AG09309 (cell line): ENCODE data around the gene MTMR6.

ENCODE experiments used
- DNase-seq: peaks from one replicate; pipeline ENCODE4 v3.0.0-alpha.2; 2010; ENCODE audit warnings: low read depth
- H3K4me3 ChIP-seq: 2 replicates; pipeline ENCODE4 v1.5.1; 2011; ENCODE audit warnings: mild to moderate bottlenecking, low read depth, low read length, moderate library complexity; ENCODE audit not compliant: control insufficient read depth
- CTCF ChIP-seq: IDR thresholded peaks from 2 replicates; pipeline ENCODE4 v1.5.1; 2011; ENCODE audit warnings: mild to moderate bottlenecking, low read depth, low read length, inconsistent platforms; ENCODE audit not compliant: insufficient read depth, control insufficient read depth; ENCODE audit errors: missing control alignments

MTMR6 gene

GRCh38 chr13:25200783-25201182 lies 86.5 kb downstream of the MTMR6 start:
- no peak for TF ChIP-seq CTCF
- no peak for DNase-seq
- H3K4me3 ChIP-seq, result no peak overlapping the region

DNA sequence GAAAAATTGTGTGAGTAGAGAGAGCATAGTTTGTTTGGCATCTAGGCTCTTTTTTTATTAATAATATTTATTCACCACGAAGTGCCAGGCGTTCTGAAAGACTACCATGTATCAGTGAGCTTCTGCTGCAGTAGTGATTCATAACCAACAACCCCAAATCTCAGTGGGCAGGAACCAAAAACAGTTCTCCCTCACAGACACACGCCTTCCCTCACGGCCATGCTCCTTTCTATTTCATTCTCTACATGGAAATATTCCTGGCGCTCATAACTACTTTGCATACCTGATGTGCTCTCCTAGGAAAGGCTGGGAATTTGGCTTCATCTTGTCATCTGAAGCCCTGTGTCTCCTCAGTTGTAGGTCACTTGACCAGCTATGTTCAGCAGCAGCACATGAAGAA lies 88.6 kb downstream of the MTMR6 start:
- no peak for TF ChIP-seq CTCF
- H3K4me3 ChIP-seq, result no peak overlapping the region
- DNase-seq, result no peak

GRCh38 chr13:25196971-25197370 lies 90.3 kb downstream of the MTMR6 start:
- H3K4me3 ChIP-seq, result no peak overlapping the region
- DNase-seq, result no peak
- TF ChIP-seq CTCF, result no peak
